Activated naive CD4-positive, alpha-beta T cell treated with anti-CD3 and anti-CD28 coated beads, Interleukin-2, amount 50 U/mL, for 24 hours (primary cell): ENCODE results near the gene SF3B4.
"Not testable (repeated sequence)": the region's sequence is repeated elsewhere in the genome, so short reads cannot be mapped to it uniquely, and the experiment has no call there.

Source experiments
- H3K27ac Mint-ChIP-seq: one replicate; pipeline ENCODE4 v1.8.0; 2021; ENCODE audit warnings: mild to moderate bottlenecking, mixed read lengths
- H3K27me3 Mint-ChIP-seq: one replicate; pipeline ENCODE4 v1.8.0; 2021; ENCODE audit warnings: mixed read lengths
- H3K36me3 Mint-ChIP-seq: one replicate; pipeline ENCODE4 v1.8.0; 2021; ENCODE audit warnings: mixed read lengths
- H3K4me1 Mint-ChIP-seq: one replicate; pipeline ENCODE4 v1.8.0; 2021; ENCODE audit warnings: mixed read lengths
- H3K4me3 Mint-ChIP-seq: one replicate; pipeline ENCODE4 v1.8.0; 2021; ENCODE audit warnings: mild to moderate bottlenecking, mixed read lengths
- H3K9me3 Mint-ChIP-seq: one replicate; pipeline ENCODE4 v1.8.0; 2021; ENCODE audit warnings: mixed read lengths

Gene SF3B4

GRCh38 chr1:149938668-149939003, 11.0 kb upstream of the SF3B4 start:
- H3K27me3 Mint-ChIP-seq, H3K36me3 Mint-ChIP-seq, H3K9me3 Mint-ChIP-seq: not testable (repeated sequence)
- H3K4me3 Mint-ChIP-seq = peak overlapping the region; percentile 40
- H3K4me1 Mint-ChIP-seq = peaks cover 32% of the 10 kb centered on the region
- H3K27ac Mint-ChIP-seq = peak overlapping the region; percentile 69

DNA sequence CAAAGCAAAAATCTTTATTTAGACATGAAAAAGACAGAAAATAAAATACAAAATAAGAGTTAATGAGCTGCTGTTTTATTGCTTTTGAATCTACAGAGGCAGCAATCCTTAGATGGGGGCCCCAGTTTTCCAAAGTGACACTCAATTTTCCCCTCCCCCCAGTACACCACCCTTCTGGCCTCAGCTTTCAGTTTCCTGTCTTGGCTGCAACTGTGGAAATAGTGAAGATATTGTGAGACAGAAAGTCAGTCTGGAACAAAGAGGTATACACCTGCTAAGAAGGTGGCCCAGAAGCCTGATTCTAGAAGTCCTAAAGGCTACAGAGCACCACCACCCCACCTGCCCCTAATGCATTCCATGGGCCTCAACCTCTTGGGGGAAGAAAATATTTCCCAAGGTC, 10.2 kb upstream of the SF3B4 start:
- peaks cover 32% of the 10 kb centered on the region for H3K4me1 Mint-ChIP-seq
- H3K27ac Mint-ChIP-seq = peak overlapping the region; percentile 68
- peak overlapping the region; percentile 33 for H3K4me3 Mint-ChIP-seq
- H3K36me3 Mint-ChIP-seq = no peaks in the 10 kb centered on the region
- no peaks in the 10 kb centered on the region for H3K27me3 Mint-ChIP-seq
- H3K9me3 Mint-ChIP-seq = no peaks in the 10 kb centered on the region

DNA sequence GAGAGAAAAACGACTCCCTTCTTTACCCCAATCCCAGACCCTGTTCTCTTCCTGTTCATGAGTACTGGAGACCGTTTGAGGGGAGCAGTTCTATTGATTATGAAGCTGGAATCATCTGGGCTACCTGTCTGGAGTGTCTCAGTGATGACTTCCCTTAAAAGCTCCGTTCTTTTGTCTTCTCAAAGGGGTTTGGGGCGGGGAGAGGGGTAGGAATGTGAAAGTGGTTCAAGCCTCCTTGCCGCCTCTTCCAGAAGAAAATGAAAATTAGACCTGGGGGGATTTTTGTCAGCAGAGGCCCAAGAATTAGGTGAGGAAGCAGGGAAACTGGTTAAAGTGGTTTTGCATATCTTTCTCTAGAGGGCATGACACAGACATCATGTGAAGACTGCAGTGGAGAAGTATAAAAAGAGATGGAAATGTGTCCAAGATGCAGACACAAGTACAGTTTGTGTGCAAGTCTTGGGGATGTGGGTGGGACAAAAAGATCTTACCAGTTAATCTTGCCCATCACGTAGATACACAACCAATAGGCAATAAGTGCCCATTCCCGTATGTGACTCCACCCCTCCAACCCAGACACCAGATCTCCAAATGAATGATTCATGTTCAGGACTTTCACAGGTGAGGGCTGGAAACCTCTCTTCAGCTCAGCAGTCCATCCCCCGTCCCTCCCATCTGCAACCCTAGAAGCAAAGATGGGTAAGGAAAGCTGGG, 9.5 kb upstream of the SF3B4 start:
- H3K36me3 Mint-ChIP-seq = no peaks in the 10 kb centered on the region
- peaks cover 32% of the 10 kb centered on the region for H3K4me1 Mint-ChIP-seq
- peak overlapping the region; percentile 27 for H3K4me3 Mint-ChIP-seq
- no peaks in the 10 kb centered on the region for H3K9me3 Mint-ChIP-seq
- H3K27ac Mint-ChIP-seq = peak overlapping the region; percentile 19
- no peaks in the 10 kb centered on the region for H3K27me3 Mint-ChIP-seq

GRCh38 chr1:149936170-149936991, 8.8 kb upstream of the SF3B4 start, which contains the start of gene MTMR11:
Gene MTMR11 (minus strand): TSS chr1:149936879. CDS start chr1:149936647, 232 bp downstream.
- H3K9me3 Mint-ChIP-seq = no peaks in the 10 kb centered on the region

GRCh38 chr1:149934356-149934755, 6.8 kb upstream of the SF3B4 start:
- H3K27me3 Mint-ChIP-seq = no peaks in the 10 kb centered on the region
- H3K9me3 Mint-ChIP-seq = no peaks in the 10 kb centered on the region
- no peak overlapping the region for H3K27ac Mint-ChIP-seq
- peaks cover 36% of the 10 kb centered on the region for H3K4me1 Mint-ChIP-seq
- H3K4me3 Mint-ChIP-seq = no peak overlapping the region
- peaks cover 2% of the 10 kb centered on the region for H3K36me3 Mint-ChIP-seq

More at GRCh38 chr1:149936170-149936991, 8.8 kb upstream of the SF3B4 start, which contains the start of gene MTMR11:
- H3K36me3 Mint-ChIP-seq = no peaks in the 10 kb centered on the region
- H3K4me1 Mint-ChIP-seq = peaks cover 34% of the 10 kb centered on the region
- H3K4me3 Mint-ChIP-seq = peak within 1 kb of the TSS; percentile 33
- H3K27me3 Mint-ChIP-seq = no peaks in the 10 kb centered on the region
- H3K27ac Mint-ChIP-seq = peak within 1 kb of the TSS; percentile 68

DNA sequence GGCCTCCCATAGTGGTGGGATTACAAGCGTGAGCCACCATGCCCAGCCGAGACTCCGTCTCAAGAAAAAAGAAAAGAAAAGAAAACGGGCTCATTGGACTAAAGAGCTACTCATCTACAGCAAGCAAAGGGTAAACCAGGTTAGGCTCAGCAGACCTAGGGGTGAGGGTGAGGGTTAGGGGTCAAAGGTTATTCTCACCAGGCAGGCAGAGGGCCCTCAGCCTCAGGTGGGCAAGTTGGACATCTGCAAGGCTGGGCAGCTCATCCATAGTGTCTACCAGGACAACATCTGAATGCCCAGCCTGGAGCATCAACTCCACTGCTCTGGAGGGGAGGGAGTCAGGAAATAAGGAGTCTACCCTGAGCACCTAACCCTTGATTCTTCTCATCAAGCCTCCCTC, 5.6 kb upstream of the SF3B4 start:
- Mint-ChIP-seq H3K4me3 (no peak overlapping the region), H3K27me3 (no peaks in the 10 kb centered on the region), H3K27ac (peak overlapping the region; percentile 12), H3K36me3 (peaks cover 2% of the 10 kb centered on the region), H3K4me1 (peaks cover 41% of the 10 kb centered on the region), H3K9me3 (no peaks in the 10 kb centered on the region)

DNA sequence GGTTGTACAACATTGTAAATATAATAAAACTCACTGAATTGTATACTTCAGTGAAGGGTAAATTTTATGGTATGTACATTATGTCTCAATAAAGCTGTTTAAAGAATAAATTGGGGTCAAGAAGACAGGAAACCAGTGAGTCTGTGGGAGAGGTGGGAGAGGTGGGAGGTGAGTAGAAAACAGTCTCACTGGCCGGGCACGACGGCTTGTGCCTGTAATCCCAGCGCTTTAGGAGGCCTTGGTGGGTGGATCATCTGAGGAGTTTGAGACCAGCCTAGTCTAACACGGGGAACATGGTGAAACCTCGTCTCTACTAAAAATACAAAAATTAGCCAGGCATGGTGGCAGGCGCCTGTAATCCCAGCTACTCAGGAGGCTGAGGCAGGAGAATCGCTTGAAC, 4.9 kb upstream of the SF3B4 start:
- Mint-ChIP-seq H3K36me3 (peaks cover 5% of the 10 kb centered on the region), H3K9me3 (no peaks in the 10 kb centered on the region), H3K4me3 (no peak overlapping the region), H3K4me1 (peaks cover 40% of the 10 kb centered on the region), H3K27ac (no peak overlapping the region), H3K27me3 (no peaks in the 10 kb centered on the region)

- Mint-ChIP-seq H3K4me1 (peaks cover 32% of the 10 kb centered on the region), H3K4me3 (no peak overlapping the region), H3K9me3 (no peaks in the 10 kb centered on the region), H3K36me3 (peaks cover 6% of the 10 kb centered on the region), H3K27me3 (no peaks in the 10 kb centered on the region), H3K27ac (no peak overlapping the region)
Measured at GRCh38 chr1:149931212-149931790, 3.7 kb upstream of the SF3B4 start.

DNA sequence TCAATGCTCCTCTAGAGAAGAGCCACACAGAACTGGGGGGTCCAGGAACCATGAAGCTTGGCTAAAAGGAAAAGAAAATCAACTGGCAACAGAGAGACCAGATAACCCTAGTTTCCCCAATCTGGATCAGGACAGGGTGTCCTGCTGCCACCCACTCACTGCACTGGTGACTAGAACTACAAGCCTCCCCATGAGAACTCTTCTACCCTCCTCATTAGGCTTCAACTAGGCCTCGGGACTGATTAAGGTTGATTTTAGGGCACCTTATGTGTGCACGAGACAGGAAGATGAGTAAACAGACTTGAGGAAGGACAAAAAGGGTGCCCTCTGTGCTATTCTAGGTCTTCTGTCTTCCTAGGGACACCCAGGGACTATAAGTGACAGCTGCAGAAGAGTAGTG, 2.3 kb upstream of the SF3B4 start:
- H3K27me3 Mint-ChIP-seq = no peaks in the 10 kb centered on the region
- no peaks in the 10 kb centered on the region for H3K9me3 Mint-ChIP-seq
- H3K27ac Mint-ChIP-seq = no peak overlapping the region
- peaks cover 18% of the 10 kb centered on the region for H3K36me3 Mint-ChIP-seq
- no peak overlapping the region for H3K4me3 Mint-ChIP-seq
- H3K4me1 Mint-ChIP-seq = peaks cover 41% of the 10 kb centered on the region

DNA sequence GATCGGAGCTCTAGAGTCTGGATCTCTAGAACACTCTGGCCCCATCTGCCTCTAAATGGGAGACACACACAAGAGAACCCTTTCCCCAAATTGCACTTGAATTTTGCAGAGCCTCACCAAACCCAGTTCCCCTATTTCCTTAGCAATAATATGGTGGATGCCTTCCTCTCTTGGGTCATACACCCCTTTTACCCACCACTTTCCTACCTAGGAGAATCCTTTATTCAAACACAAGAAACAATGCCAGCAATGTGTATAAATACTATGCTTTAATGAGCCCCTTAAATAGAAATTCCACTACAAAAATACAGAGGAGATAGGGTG, 760 bp upstream of the SF3B4 start:
- Mint-ChIP-seq H3K4me3 (peak overlapping the region; percentile 97), H3K36me3 (peaks cover 30% of the 10 kb centered on the region), H3K27ac (peak overlapping the region; percentile 96), H3K4me1 (peaks cover 53% of the 10 kb centered on the region), H3K9me3 (no peaks in the 10 kb centered on the region), H3K27me3 (no peaks in the 10 kb centered on the region)

- H3K36me3 Mint-ChIP-seq = peaks cover 33% of the 10 kb centered on the region
- H3K4me1 Mint-ChIP-seq = peaks cover 53% of the 10 kb centered on the region
- H3K27me3 Mint-ChIP-seq = no peaks in the 10 kb centered on the region
- peak overlapping the region; percentile 97 for H3K4me3 Mint-ChIP-seq
- H3K9me3 Mint-ChIP-seq = no peaks in the 10 kb centered on the region
- peak overlapping the region; percentile 95 for H3K27ac Mint-ChIP-seq
Measured at GRCh38 chr1:149927056-149927562, 494 bp downstream of the SF3B4 start.

- Mint-ChIP-seq H3K27me3 (no peaks in the 10 kb centered on the region), H3K4me1 (peaks cover 51% of the 10 kb centered on the region), H3K4me3 (peak overlapping the region; percentile 97), H3K27ac (no peak overlapping the region), H3K36me3 (peaks cover 37% of the 10 kb centered on the region), H3K9me3 (no peaks in the 10 kb centered on the region)
Measured at GRCh38 chr1:149926296-149926695, 1.3 kb downstream of the SF3B4 start.

- Mint-ChIP-seq H3K4me3 (peak overlapping the region; percentile 97), H3K4me1 (peaks cover 49% of the 10 kb centered on the region), H3K27me3 (no peaks in the 10 kb centered on the region), H3K27ac (peak overlapping the region; percentile 72), H3K36me3 (peaks cover 37% of the 10 kb centered on the region), H3K9me3 (no peaks in the 10 kb centered on the region)
Measured at GRCh38 chr1:149925751-149926150, 1.9 kb downstream of the SF3B4 start.

GRCh38 chr1:149925345-149925744, 2.3 kb downstream of the SF3B4 start:
- Mint-ChIP-seq H3K4me3 (peak overlapping the region; percentile 97), H3K4me1 (peaks cover 46% of the 10 kb centered on the region), H3K36me3 (peaks cover 35% of the 10 kb centered on the region), H3K9me3 (no peaks in the 10 kb centered on the region), H3K27ac (peak overlapping the region; percentile 72), H3K27me3 (no peaks in the 10 kb centered on the region)

DNA sequence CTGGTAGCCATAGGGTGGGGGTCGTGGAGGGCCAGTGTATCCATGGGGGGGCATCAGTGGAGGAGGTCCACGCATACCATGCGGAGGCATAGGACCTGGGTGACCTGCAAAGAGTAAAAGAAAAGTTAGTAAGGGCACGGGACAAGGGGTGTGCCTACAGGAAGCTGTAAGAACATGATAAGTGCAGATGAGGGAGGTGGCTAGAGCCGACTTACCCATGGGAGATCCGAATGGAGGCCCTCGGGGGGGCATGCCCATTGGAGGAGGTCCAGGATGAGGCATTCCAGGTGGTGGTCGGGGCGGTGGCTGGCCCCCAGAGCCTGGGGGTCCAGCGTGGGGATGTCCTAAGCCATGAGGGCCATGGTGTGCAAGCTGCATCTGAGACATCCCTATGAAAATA, 4.0 kb downstream of the SF3B4 start:
- no peaks in the 10 kb centered on the region for H3K27me3 Mint-ChIP-seq
- H3K9me3 Mint-ChIP-seq = no peaks in the 10 kb centered on the region
- H3K27ac Mint-ChIP-seq = no peak overlapping the region
- H3K4me3 Mint-ChIP-seq = peak overlapping the region; percentile 19
- H3K36me3 Mint-ChIP-seq = peaks cover 35% of the 10 kb centered on the region
- peaks cover 40% of the 10 kb centered on the region for H3K4me1 Mint-ChIP-seq
